K562 (cell line): ENCODE measurements around the gene IRF9.

Source experiments
- CTCF ChIP-seq, 3 experiments: IDR thresholded peaks in 2 of 3; conservative IDR thresholded peaks in 1 of 3; 2 replicates each; pipeline ENCODE4 v1.5.1; 2011 to 2012; ENCODE audit warnings: low read length in 3 of 3, mild to moderate bottlenecking in 3 of 3, control low read depth in 2 of 3, improper control_type of control experiment in 1 of 3, inconsistent platforms in 1 of 3, low read depth in 1 of 3, mixed read lengths in 1 of 3, moderate library complexity in 1 of 3; ENCODE audit not compliant: insufficient read depth in 2 of 3
- EP300 ChIP-seq: IDR thresholded peaks from 2 replicates; pipeline ENCODE4 v1.6.1; 2012; ENCODE audit warnings: low read length, improper control_type of control experiment
- SP1 ChIP-seq: sonication (generic); formaldehyde crosslinking; IDR thresholded peaks from 2 replicates; pipeline ENCODE4 v1.8.1; 2022; ENCODE audit warnings: mild to moderate bottlenecking, missing genetic modification reagents
- ZBTB5 ChIP-seq: fragments of 450-650 bp; IDR thresholded peaks from 2 replicates; pipeline ENCODE4 v1.6.1; 2017; ENCODE audit warnings: antibody characterized with exemption
- ZNF232 ChIP-seq: sonication (generic); formaldehyde crosslinking; IDR thresholded peaks from 2 replicates; pipeline ENCODE4 v1.8.0; 2022; ENCODE audit warnings: mild to moderate bottlenecking, missing genetic modification reagents

GRCh38 chr14:24190416-24190815, 29.4 kb downstream of the IRF9 start:
- TF ChIP-seq SP1 (CRISPR knock-in tag): no peak
- no peak for TF ChIP-seq EP300
- TF ChIP-seq ZNF232: no peak
- TF ChIP-seq ZBTB5: no peak
- no peak for TF ChIP-seq CTCF (IDR thresholded peaks at IDR 0.05 in 2 of 3, conservative IDR thresholded peaks at IDR 0.05 in 1 of 3; ENCODE audit: insufficient read depth in 2 of 3, low read depth in 1 of 3, low read length in 3 of 3)
